DOHH2 (cell line): ENCODE results near the gene ARID4A.

Source experiments
- CTCF ChIP-seq: fragments of 200-600 bp; sonication (generic); IDR thresholded peaks from one replicate; pipeline ENCODE4 v1.5.1; 2014; ENCODE audit warnings: antibody characterized with exemption, mild to moderate bottlenecking, low read depth, low read length; ENCODE audit not compliant: poor library complexity, severe bottlenecking
- EZH2phosphoT487 ChIP-seq: fragments of 200-600 bp; sonication (generic); IDR thresholded peaks from 2 replicates; pipeline ENCODE4 v1.6.1; 2017; ENCODE audit warnings: borderline replicate concordance, mild to moderate bottlenecking, antibody characterized with exemption, low read length, moderate library complexity, mixed read lengths

DNA sequence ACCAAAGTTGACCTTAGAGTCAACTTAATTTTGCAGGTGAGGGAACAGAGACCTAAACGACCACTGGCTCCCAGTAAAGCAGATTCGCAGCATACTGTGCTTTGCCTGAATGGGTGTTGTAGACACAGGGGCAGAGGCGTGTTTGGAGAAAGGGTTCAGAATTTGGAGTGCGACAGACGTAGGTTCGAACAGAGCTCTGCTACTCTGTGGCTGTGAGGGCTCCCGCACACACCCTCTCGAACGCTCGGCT lies 97.1 kb downstream of the ARID4A start:
- no peak for TF ChIP-seq CTCF
- TF ChIP-seq EZH2phosphoT487: no peak
